Measurements from ENCODE around the gene HYAL2. TPM values are rescaled to one million over a fixed set of nuclear protein-coding genes. Genes with fewer than 3 reads are reported as not detected.
"Not testable (repeated sequence)": the region's sequence is repeated elsewhere in the genome, so short reads cannot be mapped to it uniquely, and the experiment has no call there.

HYAL2 gene
- total RNA-seq, 1 experiment from 2014 or later: 42.2 TPM

- peak; percentile 98 for DNase-seq (ENCODE audit: low read depth)
These were observed 30.1 kb downstream of the HYAL2 start, which contains the start of gene IFRD2 for GRCh38 chr3:50292159-50293078. IFRD2 (minus strand) TSS chr3:50292429; CDS start chr3:50292274, 155 bp downstream.

- DNase-seq (ENCODE audit: low read depth): no peak
These were observed 32.3 kb downstream of the HYAL2 start for GRCh38 chr3:50290161-50290641.

GRCh38 chr3:50289130-50289529, 33.4 kb downstream of the HYAL2 start:
- DNase-seq (ENCODE audit: low read depth): no peak

GRCh38 chr3:50288387-50289007, 34.0 kb downstream of the HYAL2 start:
- no peak for DNase-seq (ENCODE audit: low read depth)

GRCh38 chr3:50287262-50287661, 35.3 kb downstream of the HYAL2 start:
- DNase-seq (ENCODE audit: low read depth): no peak

- DNase-seq (ENCODE audit: low read depth): no peak
These were observed 36.0 kb downstream of the HYAL2 start for GRCh38 chr3:50286322-50287227.

- DNase-seq (ENCODE audit: low read depth): not testable (repeated sequence)
These were observed 38.4 kb downstream of the HYAL2 start for GRCh38 chr3:50284121-50284520.

GRCh38 chr3:50279255-50280016, 43.1 kb downstream of the HYAL2 start:
- DNase-seq (ENCODE audit: low read depth): no peak

GRCh38 chr3:50278880-50279224, 43.7 kb downstream of the HYAL2 start, which contains the start of gene LSMEM2:
LSMEM2 (plus strand) TSS chr3:50279087; CDS start chr3:50279114, 27 bp downstream.
- DNase-seq (ENCODE audit: low read depth): no peak

GRCh38 chr3:50278123-50278879, 44.2 kb downstream of the HYAL2 start:
- no peak for DNase-seq (ENCODE audit: low read depth)

GRCh38 chr3:50276762-50277101, 45.8 kb downstream of the HYAL2 start:
- no peak for DNase-seq (ENCODE audit: low read depth)

- DNase-seq (ENCODE audit: low read depth): no peak
These were observed 46.4 kb downstream of the HYAL2 start for GRCh38 chr3:50275996-50276761.

GRCh38 chr3:50275141-50275995, 47.2 kb downstream of the HYAL2 start:
- DNase-seq (ENCODE audit: low read depth): no peak

GRCh38 chr3:50274371-50275104, 48.0 kb downstream of the HYAL2 start:
- DNase-seq (ENCODE audit: low read depth): peak; percentile 45

GRCh38 chr3:50273689-50274065, 48.9 kb downstream of the HYAL2 start:
- no peak for DNase-seq (ENCODE audit: low read depth)

GRCh38 chr3:50272911-50273688, 49.4 kb downstream of the HYAL2 start:
- DNase-seq (ENCODE audit: low read depth): peak; percentile 70

- not testable (repeated sequence) for DNase-seq (ENCODE audit: low read depth)
These were observed 50.0 kb downstream of the HYAL2 start for GRCh38 chr3:50272538-50272910.
